GM08714 (cell line): ENCODE measurements around the gene CDK19.
"Not testable (repeated sequence)": the region's sequence is repeated elsewhere in the genome, so short reads cannot be mapped to it uniquely, and the experiment has no call there.

Experiments used
- H3K4me3 ChIP-seq: fragments of 200-500 bp; sonication (Bioruptor generic); 2 replicates; pipeline ENCODE4 v1.5.1; 2014; ENCODE audit warnings: mild to moderate bottlenecking, low read length, inconsistent platforms
- ZNF274 ChIP-seq: IDR thresholded peaks from 2 replicates; pipeline ENCODE4 v1.6.1; 2012; ENCODE audit warnings: mild to moderate bottlenecking, low read depth, low read length

Gene CDK19

GRCh38 chr6:110815411-110816409 lies at the start of gene CDK19:
TSS of gene CDK19 (minus strand) at chr6:110815469. CDS start at chr6:110815136, 333 bp downstream.
- no peak for TF ChIP-seq ZNF274
- H3K4me3 ChIP-seq: peak within 1 kb of the TSS; percentile 89

GRCh38 chr6:110864824-110865223 lies 49.6 kb upstream of the CDK19 start:
- no peak for TF ChIP-seq ZNF274
- no peak overlapping the region for H3K4me3 ChIP-seq

- TF ChIP-seq ZNF274: no peak
- H3K4me3 ChIP-seq: peak overlapping the region; percentile 14; the same call in 1 of the 2 replicates
These were observed 44.1 kb upstream of the CDK19 start for GRCh38 chr6:110859335-110859792.

- H3K4me3 ChIP-seq: no peak overlapping the region
- no peak for TF ChIP-seq ZNF274
These were observed 43.4 kb upstream of the CDK19 start for GRCh38 chr6:110858562-110859214.

GRCh38 chr6:110858016-110858415 lies 42.7 kb upstream of the CDK19 start:
- TF ChIP-seq ZNF274: no peak

GRCh38 chr6:110856296-110856695 lies 41.0 kb upstream of the CDK19 start:
- TF ChIP-seq ZNF274: no peak
- H3K4me3 ChIP-seq: no peak overlapping the region

More at GRCh38 chr6:110858016-110858415, 42.7 kb upstream of the CDK19 start:
- no peak overlapping the region for H3K4me3 ChIP-seq

GRCh38 chr6:110853754-110854477 lies 38.6 kb upstream of the CDK19 start:
- no peak overlapping the region for H3K4me3 ChIP-seq
- TF ChIP-seq ZNF274: no peak

GRCh38 chr6:110852773-110853172 lies 37.5 kb upstream of the CDK19 start:
- no peak overlapping the region for H3K4me3 ChIP-seq

GRCh38 chr6:110849781-110850180 lies 34.5 kb upstream of the CDK19 start:
- no peak for TF ChIP-seq ZNF274
- no peak overlapping the region for H3K4me3 ChIP-seq

More at GRCh38 chr6:110852773-110853172, 37.5 kb upstream of the CDK19 start:
- no peak for TF ChIP-seq ZNF274

- TF ChIP-seq ZNF274: no peak
- no peak overlapping the region for H3K4me3 ChIP-seq
These were observed 26.0 kb upstream of the CDK19 start for GRCh38 chr6:110841266-110841665.

- not testable (repeated sequence) for H3K4me3 ChIP-seq
These were observed 20.5 kb upstream of the CDK19 start for GRCh38 chr6:110835751-110836150.

GRCh38 chr6:110833831-110834230 lies 18.6 kb upstream of the CDK19 start:
- H3K4me3 ChIP-seq: no peak overlapping the region
- TF ChIP-seq ZNF274: no peak

GRCh38 chr6:110831405-110831804 lies 16.1 kb upstream of the CDK19 start:
- TF ChIP-seq ZNF274: no peak
- no peak overlapping the region for H3K4me3 ChIP-seq

GRCh38 chr6:110828396-110828795 lies 13.1 kb upstream of the CDK19 start:
- TF ChIP-seq ZNF274: no peak
- no peak overlapping the region for H3K4me3 ChIP-seq
